HepG2 (cell line): ENCODE results near the gene DPH3. TPM values are rescaled to one million over a fixed set of nuclear protein-coding genes. Genes with fewer than 3 reads are reported as not detected.
A peak's percentile ranks its signal among the peaks of the same experiment; 100 is the strongest.

Experiments used
- AKNA ChIP-seq: sonication (generic); formaldehyde crosslinking; IDR thresholded peaks from 2 replicates; pipeline ENCODE4 v1.4.0; 2020; ENCODE audit warnings: missing genetic modification reagents, borderline replicate concordance
- ATF2 ChIP-seq: sonication (generic); formaldehyde crosslinking; IDR thresholded peaks from 2 replicates; pipeline ENCODE4 v1.4.0; 2020; ENCODE audit warnings: missing genetic modification reagents
- CC2D1A ChIP-seq: sonication (generic); formaldehyde crosslinking; IDR thresholded peaks from 2 replicates; pipeline ENCODE4 v1.8.1; 2023; ENCODE audit warnings: mild to moderate bottlenecking, missing genetic modification reagents
- CHD4 ChIP-seq: fragments of 200-600 bp; sonication (generic); IDR thresholded peaks from 2 replicates; pipeline ENCODE4 v1.7.0; 2017; ENCODE audit warnings: mild to moderate bottlenecking, low read length, borderline replicate concordance
- DMAP1 ChIP-seq: IDR thresholded peaks from 2 replicates; pipeline ENCODE4 v1.6.1; 2016
- FOXP1 ChIP-seq, 2 experiments: fragments of 450-650 bp in 1 of 2; IDR thresholded peaks; 2 replicates each; pipeline ENCODE4 v1.6.1; 2017 to 2018; ENCODE audit warnings: antibody characterized with exemption in 1 of 2
- HDAC1 ChIP-seq: sonication (generic); formaldehyde crosslinking; IDR thresholded peaks from 2 replicates; pipeline ENCODE4 v1.5.1; 2020; ENCODE audit warnings: mild to moderate bottlenecking, missing genetic modification reagents
- HES4 ChIP-seq: sonication (generic); formaldehyde crosslinking; IDR thresholded peaks from 2 replicates; pipeline ENCODE4 v1.9.0; 2021; ENCODE audit warnings: mild to moderate bottlenecking, missing genetic modification reagents, borderline replicate concordance
- THYN1 ChIP-seq: sonication (generic); formaldehyde crosslinking; IDR thresholded peaks from 2 replicates; pipeline ENCODE4 v1.8.1; 2023; ENCODE audit warnings: low read depth, mild to moderate bottlenecking, moderate library complexity, missing genetic modification reagents, borderline replicate concordance
- USF2 ChIP-seq, 2 experiments: sonication (generic) in 1 of 2; formaldehyde crosslinking in 1 of 2; IDR thresholded peaks; 2 replicates each; pipeline versions ENCODE4 v1.5.1 to v1.6.1; 2011 to 2020; ENCODE audit warnings: borderline replicate concordance in 1 of 2, low read depth in 1 of 2, low read length in 1 of 2, mild to moderate bottlenecking in 1 of 2, missing genetic modification reagents in 1 of 2, moderate library complexity in 1 of 2
- ZFAT ChIP-seq: sonication (generic); formaldehyde crosslinking; conservative IDR thresholded peaks from 2 replicates; pipeline ENCODE4 v1.8.1; 2023; ENCODE audit warnings: missing genetic modification reagents, inconsistent platforms
- ZNF629 ChIP-seq: sonication (generic); formaldehyde crosslinking; conservative IDR thresholded peaks from 2 replicates; pipeline ENCODE4 v1.5.0; 2020; ENCODE audit warnings: missing genetic modification reagents
- ZNF709 ChIP-seq: sonication (generic); formaldehyde crosslinking; IDR thresholded peaks from 2 replicates; pipeline ENCODE4 v1.5.0; 2020; ENCODE audit warnings: mild to moderate bottlenecking, missing genetic modification reagents
- ZSCAN25 ChIP-seq: sonication (generic); formaldehyde crosslinking; IDR thresholded peaks from 2 replicates; pipeline ENCODE4 v1.8.0; 2022; ENCODE audit warnings: mild to moderate bottlenecking, missing genetic modification reagents
- ZSCAN5A ChIP-seq: sonication (generic); formaldehyde crosslinking; IDR thresholded peaks from 2 replicates; pipeline ENCODE4 v1.8.0; 2022; ENCODE audit warnings: mild to moderate bottlenecking, missing genetic modification reagents, borderline replicate concordance
- polyA plus RNA-seq, 8 experiments: library from polyadenylated mRNA; depleted of rRNA in 3 of 8; stranded (reverse) in 7 of 8; unstranded in 1 of 8; fragments of >200 nt; fragmentation: Illumina TruSeq in 4 of 8; extraction: Trizol in 4 of 8; gene quantifications; 2 replicates each; pipeline versions ENCODE4 v1.2.1 to v1.2.3, GENCODE V29; 2011 to 2016; ENCODE audit warnings: low read depth in 4 of 8, missing spikeins in 1 of 8, mixed read lengths in 1 of 8; ENCODE audit not compliant: insufficient read depth in 1 of 8
- total RNA-seq, 5 experiments: library from RNA; depleted of rRNA; stranded (reverse); fragments of >200 nt; fragmentation: Illumina TruSeq; extraction: Trizol; gene quantifications; 2 replicates each; pipeline ENCODE4 v1.2.3, GENCODE V29; 2016; ENCODE audit warnings: low read depth in 1 of 5
- TF ChIP-seq, protein P1 (sequence below): sonication (generic); formaldehyde crosslinking; IDR thresholded peaks from 2 replicates; pipeline ENCODE4 v1.8.0; 2022; ENCODE audit warnings: missing genetic modification reagents, mild to moderate bottlenecking, borderline replicate concordance
- TF ChIP-seq, protein P2 (sequence below): IDR thresholded peaks from 2 replicates; pipeline ENCODE4 v1.6.1; 2012; ENCODE audit warnings: inconsistent platforms

Gene DPH3
- total and polyA plus RNA-seq, 2 of the 13 experiments (the other 11 are each of a cell fraction or from before 2014, with no cell fraction given): 18.3 to 21.6 TPM

GRCh38 chr3:16247282-16248061 lies 17.3 kb downstream of the DPH3 start (continued):
- no peak for TF ChIP-seq USF2 (IDR thresholded peaks at IDR 0.05; ENCODE audit: low read depth, low read length)
- TF ChIP-seq USF2 (CRISPR knock-in tag; IDR thresholded peaks at IDR 0.05; ENCODE audit: borderline replicate concordance): no peak
- no peak for TF ChIP-seq ZNF709 (CRISPR knock-in tag)
- TF ChIP-seq CC2D1A (CRISPR knock-in tag): no peak
- no peak for TF ChIP-seq ATF2 (CRISPR knock-in tag)
- TF ChIP-seq, protein P1, sequence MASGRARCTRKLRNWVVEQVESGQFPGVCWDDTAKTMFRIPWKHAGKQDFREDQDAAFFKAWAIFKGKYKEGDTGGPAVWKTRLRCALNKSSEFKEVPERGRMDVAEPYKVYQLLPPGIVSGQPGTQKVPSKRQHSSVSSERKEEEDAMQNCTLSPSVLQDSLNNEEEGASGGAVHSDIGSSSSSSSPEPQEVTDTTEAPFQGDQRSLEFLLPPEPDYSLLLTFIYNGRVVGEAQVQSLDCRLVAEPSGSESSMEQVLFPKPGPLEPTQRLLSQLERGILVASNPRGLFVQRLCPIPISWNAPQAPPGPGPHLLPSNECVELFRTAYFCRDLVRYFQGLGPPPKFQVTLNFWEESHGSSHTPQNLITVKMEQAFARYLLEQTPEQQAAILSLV (CRISPR knock-in tag): no peak
- TF ChIP-seq, protein P2, sequence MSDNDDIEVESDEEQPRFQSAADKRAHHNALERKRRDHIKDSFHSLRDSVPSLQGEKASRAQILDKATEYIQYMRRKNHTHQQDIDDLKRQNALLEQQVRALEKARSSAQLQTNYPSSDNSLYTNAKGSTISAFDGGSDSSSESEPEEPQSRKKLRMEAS: peak; percentile 70
- no peak for TF ChIP-seq ZNF629 (CRISPR knock-in tag)
- TF ChIP-seq CHD4: no peak
- TF ChIP-seq HES4 (CRISPR knock-in tag): no peak
- no peak for TF ChIP-seq ZFAT
- TF ChIP-seq THYN1: no peak
- no peak for TF ChIP-seq ZSCAN25 (CRISPR knock-in tag)
- TF ChIP-seq HDAC1 (CRISPR knock-in tag): no peak
- TF ChIP-seq DMAP1: 0 out of 2 replicates have a peak, but pooled peaks have one; percentile 38
- TF ChIP-seq AKNA (CRISPR knock-in tag): no peak
- no peak for TF ChIP-seq FOXP1 (IDR thresholded peaks at IDR 0.05)
- no peak for TF ChIP-seq FOXP1 (CRISPR knock-in tag; IDR thresholded peaks at IDR 0.05)
- TF ChIP-seq ZSCAN5A (CRISPR knock-in tag): no peak
